ENCODE data around the gene MAP2K6. TPM values are rescaled to one million over a fixed set of nuclear protein-coding genes. Genes with fewer than 3 reads are reported as not detected.

The MAP2K6 gene
- total RNA-seq, 1 experiment from 2014 or later: 9.6 TPM

DNA sequence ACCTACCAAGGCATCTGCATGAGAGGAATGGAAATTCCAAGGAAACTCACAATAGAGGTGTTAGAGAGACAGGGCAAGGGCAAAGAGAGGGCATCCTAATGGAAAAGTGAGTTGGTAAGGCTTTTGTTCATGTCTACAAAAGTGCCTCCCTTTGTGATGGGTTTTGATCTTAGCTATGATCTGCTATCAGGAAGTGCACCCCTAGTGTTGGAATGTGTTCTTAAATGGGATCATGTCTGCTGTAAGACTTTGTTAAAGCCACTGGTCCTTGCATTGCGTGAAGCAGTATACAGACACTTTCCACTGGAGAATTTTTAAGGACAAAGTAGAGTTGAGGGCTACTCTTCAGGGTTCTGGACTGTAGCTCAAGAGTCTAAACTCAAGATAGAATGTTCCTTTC is 92.0 kb downstream of the MAP2K6 start:
- Histone ChIP-seq H3K4me1 (no peaks in the 10 kb centered on the region), H3K9me3 (no peaks in the 10 kb centered on the region), H3K36me3 (ENCODE audit: control insufficient read depth, insufficient read depth, low read length) (no peaks in the 10 kb centered on the region), H3K4me3 (ENCODE audit: low read depth, low read length) (no peak overlapping the region), H3K27me3 (replicated peaks; ENCODE audit: control insufficient read depth, insufficient read depth, low read length) (no peaks in the 10 kb centered on the region)
- TF ChIP-seq, protein P1, sequence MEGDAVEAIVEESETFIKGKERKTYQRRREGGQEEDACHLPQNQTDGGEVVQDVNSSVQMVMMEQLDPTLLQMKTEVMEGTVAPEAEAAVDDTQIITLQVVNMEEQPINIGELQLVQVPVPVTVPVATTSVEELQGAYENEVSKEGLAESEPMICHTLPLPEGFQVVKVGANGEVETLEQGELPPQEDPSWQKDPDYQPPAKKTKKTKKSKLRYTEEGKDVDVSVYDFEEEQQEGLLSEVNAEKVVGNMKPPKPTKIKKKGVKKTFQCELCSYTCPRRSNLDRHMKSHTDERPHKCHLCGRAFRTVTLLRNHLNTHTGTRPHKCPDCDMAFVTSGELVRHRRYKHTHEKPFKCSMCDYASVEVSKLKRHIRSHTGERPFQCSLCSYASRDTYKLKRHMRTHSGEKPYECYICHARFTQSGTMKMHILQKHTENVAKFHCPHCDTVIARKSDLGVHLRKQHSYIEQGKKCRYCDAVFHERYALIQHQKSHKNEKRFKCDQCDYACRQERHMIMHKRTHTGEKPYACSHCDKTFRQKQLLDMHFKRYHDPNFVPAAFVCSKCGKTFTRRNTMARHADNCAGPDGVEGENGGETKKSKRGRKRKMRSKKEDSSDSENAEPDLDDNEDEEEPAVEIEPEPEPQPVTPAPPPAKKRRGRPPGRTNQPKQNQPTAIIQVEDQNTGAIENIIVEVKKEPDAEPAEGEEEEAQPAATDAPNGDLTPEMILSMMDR (IDR thresholded peaks at IDR 0.05; ENCODE audit: insufficient read depth in 1 of 2, low read depth in 1 of 2, low read length in 1 of 2, severe bottlenecking in 1 of 2, unreplicated experiment in 1 of 2): peak; percentile 50 to 52
- no peaks in the 10 kb centered on the region for H3K27me3 Mint-ChIP-seq (ENCODE audit: insufficient read depth, unreplicated experiment)
- no peaks in the 10 kb centered on the region for H3K36me3 Mint-ChIP-seq (ENCODE audit: insufficient read depth, unreplicated experiment)
- H3K4me3 Mint-ChIP-seq (ENCODE audit: unreplicated experiment): no peak overlapping the region
- DNase-seq: peak in 1 of 2 experiments; percentile 25
- H3K27ac Mint-ChIP-seq (ENCODE audit: unreplicated experiment): no peak overlapping the region
- intact Hi-C loops (cut with micrococcal nuclease; ENCODE audit: unreplicated experiment): no loop called here
- BruUV-seq (replicated peaks): no TSS peak
- no peaks in the 10 kb centered on the region for H3K9me3 Mint-ChIP-seq (ENCODE audit: unreplicated experiment)
- H3K4me1 Mint-ChIP-seq (ENCODE audit: low read depth, unreplicated experiment): peaks cover 7% of the 10 kb centered on the region
- CTCF ChIA-PET: interaction anchor here (0.6 to 1.0 kb wide), 8 partner anchors 13 to 736 kb away, joined by 3 to 6 read pairs (median 4); no protein-coding TSS in a partner anchor
- POLR2A ChIA-PET: no interaction called here

DNA sequence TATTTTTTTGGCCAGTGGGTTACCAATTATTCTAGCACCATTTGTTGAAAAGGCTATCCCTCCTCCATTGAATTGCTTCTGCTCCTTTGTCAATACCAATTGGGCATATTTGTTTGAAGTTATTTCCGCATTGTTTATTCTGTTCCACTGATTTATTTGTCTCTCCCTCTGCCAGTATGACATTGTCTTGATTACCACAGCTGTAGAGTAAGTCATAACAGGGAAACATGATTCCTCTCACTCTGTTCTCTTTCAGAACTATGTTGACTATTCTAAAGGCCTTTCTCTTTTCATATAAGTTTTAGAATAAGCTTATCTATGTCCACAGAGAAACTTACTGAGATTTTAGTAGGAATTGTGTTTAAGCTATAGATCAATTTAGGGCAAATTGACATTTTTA is 94.3 kb downstream of the MAP2K6 start:
- no peaks in the 10 kb centered on the region for H3K27me3 ChIP-seq (replicated peaks; ENCODE audit: control insufficient read depth, insufficient read depth, low read length)
- H3K4me1 ChIP-seq: no peaks in the 10 kb centered on the region
- Mint-ChIP-seq H3K4me3 (ENCODE audit: unreplicated experiment) (no peak overlapping the region), H3K36me3 (ENCODE audit: insufficient read depth, unreplicated experiment) (no peaks in the 10 kb centered on the region), H3K27ac (ENCODE audit: unreplicated experiment) (no peak overlapping the region), H3K27me3 (ENCODE audit: insufficient read depth, unreplicated experiment) (no peaks in the 10 kb centered on the region), H3K9me3 (ENCODE audit: unreplicated experiment) (no peaks in the 10 kb centered on the region), H3K4me1 (ENCODE audit: low read depth, unreplicated experiment) (no peaks in the 10 kb centered on the region)
- H3K4me3 ChIP-seq (ENCODE audit: low read depth, low read length): no peak overlapping the region
- ChIA-PET CTCF (interaction anchor here (0.7 kb wide), 1 partner anchor 1250 kb away, joined by 3 read pairs; no protein-coding TSS in a partner anchor), POLR2A (no interaction called here)
- DNase-seq: no peak
- BruUV-seq (replicated peaks): no TSS peak
- no peaks in the 10 kb centered on the region for H3K36me3 ChIP-seq (ENCODE audit: control insufficient read depth, insufficient read depth, low read length)
- intact Hi-C loops (cut with micrococcal nuclease; ENCODE audit: unreplicated experiment): no loop called here
- H3K9me3 ChIP-seq: no peaks in the 10 kb centered on the region
- TF ChIP-seq, protein P1 (IDR thresholded peaks at IDR 0.05; ENCODE audit: insufficient read depth in 1 of 2, low read depth in 1 of 2, low read length in 1 of 2, severe bottlenecking in 1 of 2, unreplicated experiment in 1 of 2): no peak

DNA sequence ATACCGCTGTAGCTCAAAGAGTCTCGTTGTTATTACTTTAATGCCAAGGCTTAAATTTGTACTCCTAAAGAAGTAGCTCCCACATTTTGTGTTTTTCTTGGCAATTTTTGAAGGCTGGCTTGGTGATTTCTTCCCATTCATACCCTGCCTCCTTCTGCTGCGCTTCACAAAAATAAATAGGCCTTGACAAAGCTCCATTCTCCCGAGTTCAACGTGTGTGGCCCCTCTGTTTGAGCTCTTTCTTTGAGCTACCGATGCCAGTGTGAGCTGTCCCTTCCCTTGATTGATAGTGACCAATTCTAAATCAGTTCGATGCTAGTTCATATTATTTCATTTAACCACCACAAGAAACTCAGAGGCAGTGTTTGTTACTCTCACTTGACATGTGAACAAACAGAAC is 96.8 kb downstream of the MAP2K6 start:
- H3K4me3 Mint-ChIP-seq (ENCODE audit: unreplicated experiment): no peak overlapping the region
- Histone ChIP-seq H3K36me3 (ENCODE audit: control insufficient read depth, insufficient read depth, low read length) (no peaks in the 10 kb centered on the region), H3K9me3 (no peaks in the 10 kb centered on the region), H3K4me3 (ENCODE audit: low read depth, low read length) (no peak overlapping the region), H3K4me1 (no peaks in the 10 kb centered on the region), H3K27me3 (replicated peaks; ENCODE audit: control insufficient read depth, insufficient read depth, low read length) (no peaks in the 10 kb centered on the region)
- no peak overlapping the region for H3K27ac Mint-ChIP-seq (ENCODE audit: unreplicated experiment)
- TF ChIP-seq, protein P1 (IDR thresholded peaks at IDR 0.05; ENCODE audit: insufficient read depth in 1 of 2, low read depth in 1 of 2, low read length in 1 of 2, severe bottlenecking in 1 of 2, unreplicated experiment in 1 of 2): no peak
- CTCF ChIA-PET: interaction anchor here (0.6 to 1.1 kb wide), 2 partner anchors 12 to 58 kb away, joined by 4 read pairs; no protein-coding TSS in a partner anchor
- BruUV-seq (replicated peaks): no TSS peak
- no peaks in the 10 kb centered on the region for H3K4me1 Mint-ChIP-seq (ENCODE audit: low read depth, unreplicated experiment)
- POLR2A ChIA-PET: no interaction called here
- no peaks in the 10 kb centered on the region for H3K27me3 Mint-ChIP-seq (ENCODE audit: insufficient read depth, unreplicated experiment)
- no peaks in the 10 kb centered on the region for H3K9me3 Mint-ChIP-seq (ENCODE audit: unreplicated experiment)
- H3K36me3 Mint-ChIP-seq (ENCODE audit: insufficient read depth, unreplicated experiment): no peaks in the 10 kb centered on the region
- DNase-seq: no peak
- intact Hi-C loops (cut with micrococcal nuclease; ENCODE audit: unreplicated experiment): no loop called here
